K562 (cell line): ENCODE results near the gene SVOP. TPM values are rescaled to one million over a fixed set of nuclear protein-coding genes. Genes with fewer than 3 reads are reported as not detected.
A peak's percentile ranks its signal among the peaks of the same experiment; 100 is the strongest.

Experiments
- ATAC-seq: fragments of 200-7000 bp; cut with Tn5 transposase; 3 replicates; pipeline ENCODE4 v1.9.1; 2020; ENCODE audit warnings: moderate library complexity
- BruUV-seq: library from RNA; stranded (reverse); fragments of 400-500 nt; replicated peaks from 2 replicates; lab custom pipeline; 2021; lab: Mats Ljungman, UMichigan
- CTCF ChIA-PET: fragments of 300-600 bp; formaldehyde crosslinking; extraction: SDS; loops from one replicate; lab custom pipeline; 2021; ENCODE audit warnings: low intra/inter-chr PET ratio; lab: Yijun Ruan, JAX
- POLR2A ChIA-PET: fragments of 300-600, 350-650 bp; sonication (Branson Sonifier 250); formaldehyde crosslinking; extraction: SDS; loops from one replicate; lab custom pipeline; 2021; ENCODE audit warnings: antibody characterized with exemption, inconsistent platforms; lab: Yijun Ruan, JAX
- DNase-seq, 4 experiments: peaks; one replicate each; pipeline versions ENCODE4 v3.0.0 to v3.0.0-alpha.2; 2011 to 2018; ENCODE audit warnings: low spot score in 3 of 4, mixed read lengths in 3 of 4; ENCODE audit errors: extremely low read depth in 1 of 4
- FAIRE-seq: peaks from 2 replicates; lab custom pipeline; 2011; peaks lifted over from hg19 to GRCh38; lab: Jason Lieb, UNC
- H2AFZ ChIP-seq: 2 replicates; pipeline ENCODE4 v1.6.0; 2011; ENCODE audit warnings: low read depth, low read length, control low read depth, inconsistent platforms
- H3K27ac ChIP-seq: fragments of 200-600 bp; 3 replicates; pipeline ENCODE4 v1.8.0; 2011; ENCODE audit warnings: low read depth, mild to moderate bottlenecking, control low read depth, inconsistent platforms, low read length, moderate library complexity, mixed read lengths; ENCODE audit errors: extremely low read depth
- H3K27me3 ChIP-seq, 2 experiments: fragments of 300-600 bp in 1 of 2; 2 replicates in 1 of 2; 3 replicates in 1 of 2; pipeline versions ENCODE4 v1.6.0 to v1.8.0; 2011; ENCODE audit warnings: inconsistent platforms in 2 of 2, low read length in 2 of 2, mild to moderate bottlenecking in 1 of 2, mixed read lengths in 1 of 2, moderate library complexity in 1 of 2; ENCODE audit not compliant: control insufficient read depth in 2 of 2, insufficient read depth in 2 of 2
- H3K36me3 ChIP-seq: fragments of 300-600 bp; 3 replicates; pipeline ENCODE4 v1.8.0; 2011; ENCODE audit warnings: mild to moderate bottlenecking, low read length, inconsistent platforms; ENCODE audit not compliant: control insufficient read depth, insufficient read depth
- H3K4me1 ChIP-seq, 2 experiments: fragments of 200-600 bp in 1 of 2; replicated peaks in 1 of 2; 2 replicates in 1 of 2; 3 replicates in 1 of 2; pipeline versions ENCODE4 v1.5.1 to v1.8.0; 2011; ENCODE audit warnings: inconsistent platforms in 2 of 2, low read length in 2 of 2, mild to moderate bottlenecking in 1 of 2, mixed read lengths in 1 of 2, moderate library complexity in 1 of 2; ENCODE audit not compliant: control insufficient read depth in 2 of 2, insufficient read depth in 2 of 2
- H3K4me2 ChIP-seq: 2 replicates; pipeline ENCODE4 v1.6.1; 2011; ENCODE audit warnings: low read length, control low read depth, inconsistent platforms, mixed read lengths; ENCODE audit not compliant: insufficient read depth
- H3K4me3 ChIP-seq: fragments of 200-600 bp; sonication (generic), shearing (Covaris generic); 2 replicates; pipeline ENCODE4 v1.5.1; 2016; ENCODE audit warnings: control low read depth, inconsistent platforms
- H3K79me2 ChIP-seq: fragments of 200-600 bp; 3 replicates; pipeline ENCODE4 v1.8.0; 2011; ENCODE audit warnings: low read length, inconsistent platforms; ENCODE audit not compliant: control insufficient read depth, insufficient read depth
- H3K9ac ChIP-seq, 2 experiments: 2 replicates each; pipeline versions ENCODE4 v1.6.0 to v1.6.1; 2011; ENCODE audit warnings: low read depth in 2 of 2, low read length in 2 of 2, control low read depth in 1 of 2, inconsistent platforms in 1 of 2, mild to moderate bottlenecking in 1 of 2, mixed read lengths in 1 of 2; ENCODE audit not compliant: insufficient read depth in 1 of 2
- H3K9me1 ChIP-seq: one replicate; pipeline ENCODE4 v1.6.0; 2011; ENCODE audit warnings: inconsistent platforms, mild to moderate bottlenecking, low read length, moderate library complexity; ENCODE audit not compliant: control insufficient read depth, insufficient read depth
- H3K9me3 ChIP-seq: replicated peaks from 2 replicates; pipeline ENCODE4 v1.5.1; 2011; ENCODE audit warnings: low read depth, low read length, inconsistent platforms; ENCODE audit not compliant: control insufficient read depth, insufficient read depth
- H4K20me1 ChIP-seq: replicated peaks from 2 replicates; pipeline ENCODE4 v1.6.1; 2011; ENCODE audit warnings: low read length, inconsistent platforms, mixed read lengths; ENCODE audit not compliant: control insufficient read depth, insufficient read depth
- ATF1 ChIP-seq, 2 experiments: fragments of 450-650 bp in 1 of 2; IDR thresholded peaks; 2 replicates each; pipeline ENCODE4 v1.6.1; 2016; ENCODE audit warnings: missing compliant biosample characterization in 1 of 2, missing genetic modification characterization in 1 of 2
- ATF3 ChIP-seq, 2 experiments: fragments of 450-650 bp in 1 of 2; sonication (generic) in 1 of 2; formaldehyde crosslinking in 1 of 2; IDR thresholded peaks in 1 of 2; conservative IDR thresholded peaks in 1 of 2; 2 replicates each; pipeline versions ENCODE4 v1.6.1 to v1.8.1; 2016 to 2023; ENCODE audit warnings: mild to moderate bottlenecking in 2 of 2, moderate library complexity in 2 of 2, inconsistent platforms in 1 of 2, missing genetic modification reagents in 1 of 2
- CBX1 ChIP-seq: sonication (generic); IDR thresholded peaks from 2 replicates; pipeline ENCODE4 v1.6.1; 2016; ENCODE audit warnings: antibody characterized with exemption, low read depth, mild to moderate bottlenecking
- DMBX1 ChIP-seq: fragments of 250-450 bp; sonication (Bioruptor Pico); IDR thresholded peaks from 2 replicates; pipeline ENCODE4 v1.8.0; 2022; ENCODE audit warnings: inconsistent platforms, mild to moderate bottlenecking, moderate library complexity, borderline replicate concordance
- PRDM10 ChIP-seq: fragments of 450-650 bp; IDR thresholded peaks from 2 replicates; pipeline ENCODE4 v1.6.1; 2018; ENCODE audit not compliant: partially characterized antibody
- PTRF ChIP-seq: fragments of 450-650 bp; IDR thresholded peaks from 2 replicates; pipeline ENCODE4 v1.6.1; 2016; ENCODE audit warnings: mild to moderate bottlenecking, missing genetic modification characterization, missing compliant biosample characterization
- TCF7 ChIP-seq: sonication (generic); IDR thresholded peaks from 2 replicates; pipeline ENCODE4 v1.6.1; 2016; ENCODE audit warnings: antibody characterized with exemption, borderline replicate concordance
- TCF7L2 ChIP-seq: fragments of 150-350 bp; IDR thresholded peaks from 2 replicates; pipeline ENCODE4 v1.6.1; 2016; ENCODE audit warnings: low read depth, mild to moderate bottlenecking, low read length, moderate library complexity
- TGIF2 ChIP-seq: sonication (generic); formaldehyde crosslinking; IDR thresholded peaks from 2 replicates; pipeline ENCODE4 v1.8.1; 2022; ENCODE audit warnings: mild to moderate bottlenecking, missing genetic modification reagents, moderate library complexity
- THRAP3 ChIP-seq: fragments of 450-650 bp; IDR thresholded peaks from 2 replicates; pipeline ENCODE4 v1.6.1; 2016; ENCODE audit warnings: mild to moderate bottlenecking, inconsistent platforms, borderline replicate concordance
- TSHZ1 ChIP-seq: fragments of 250-450 bp; sonication (Bioruptor Pico); IDR thresholded peaks from 2 replicates; pipeline ENCODE4 v1.4.0; 2020; ENCODE audit warnings: mild to moderate bottlenecking, moderate library complexity
- ZNF395 ChIP-seq: fragments of 200-800 bp; sonication (Bioruptor generic); IDR thresholded peaks from 2 replicates; pipeline ENCODE4 v1.6.1; 2017; ENCODE audit warnings: missing genetic modification characterization, missing compliant biosample characterization
- ZNF77 ChIP-seq: fragments of 250-450 bp; sonication (Bioruptor Pico); IDR thresholded peaks from 2 replicates; pipeline ENCODE4 v1.5.0; 2020
- WGBS: fragments of 100-300 bp; shearing (Covaris generic); methylation state at CpG from one replicate; pipeline ENCODE4 v1.1.6; 2016; ENCODE audit warnings: low coverage, mixed read lengths; ENCODE audit not compliant: insufficient coverage; ENCODE audit errors: missing lambda C conversion rate; 5-methylcytosine and 5-hydroxymethylcytosine counted together
- in situ Hi-C: fragments of 300-500 bp; cut with MboI; formaldehyde crosslinking; loops from 4 replicates; pipeline ENCODE4 v1.15.0; 2018; ENCODE audit warnings: inconsistent platforms, mixed read lengths
- intact Hi-C: fragments of 100-400 bp; cut with micrococcal nuclease; formaldehyde crosslinking; loops from 2 replicates; pipeline ENCODE4 v1.14.2; 2022
- polyA plus RNA-seq, 8 experiments: library from polyadenylated mRNA; depleted of rRNA in 4 of 8; stranded (reverse) in 5 of 8; unstranded in 3 of 8; fragments of >200 nt; fragmentation: Nextera tagmentation in 2 of 8; fragmentation: Illumina TruSeq in 1 of 8; extraction: Ambion mirVana in 2 of 8; extraction: Trizol in 1 of 8; gene quantifications; 2 replicates each; pipeline versions ENCODE4 v1.2.1 to v1.2.3, GENCODE V29; 2011 to 2014; ENCODE audit warnings: inconsistent platforms in 1 of 8, missing spikeins in 1 of 8
- total RNA-seq, 7 experiments: library from RNA; depleted of rRNA in 6 of 7; stranded (reverse); fragments of >200 nt in 6 of 7; fragmentation: Illumina TruSeq in 2 of 7; extraction: Trizol in 2 of 7; gene quantifications; 2 replicates each; pipeline versions ENCODE4 v1.2.1 to v1.2.3, GENCODE V29; 2011 to 2021; ENCODE audit warnings: low replicate concordance in 1 of 7

The SVOP gene
- total and polyA plus RNA-seq, 9 of the 15 experiments (the other 6 are each of a cell fraction or from before 2014, with no cell fraction given), result 0.01 to 0.09 (median 0.06) TPM; not detected in 1

GRCh38 chr12:108972358-108972757 lies 48.5 kb downstream of the SVOP start:
- no peak for FAIRE-seq
- Histone ChIP-seq H3K9me3 (no peaks in the 10 kb centered on the region), H4K20me1 (no peaks in the 10 kb centered on the region), H3K9me1 (no peaks in the 10 kb centered on the region), H2AFZ (no peak overlapping the region), H3K4me3 (no peak overlapping the region), H3K9ac (no peak overlapping the region), H3K4me2 (no peak overlapping the region), H3K27me3 (peaks cover 5 to 18% of the 10 kb centered on the region in 2 experiments; a peak in 4 of 5 replicates), H3K36me3 (no peaks in the 10 kb centered on the region), H3K4me1 (no peaks in the 10 kb centered on the region), H3K27ac (no peak overlapping the region), H3K79me2 (no peaks in the 10 kb centered on the region)
- in situ Hi-C loops, result no loop called here
- ChIA-PET POLR2A (no interaction called here), CTCF (no interaction called here)
- WGBS, result 1% methylated on average over 9 of the region's 9 CpGs
- DNase-seq, result no peak
- no peak for ATAC-seq
- intact Hi-C loops, result no loop called here
- no TSS peak for BruUV-seq
- no peak for TF ChIP-seq THRAP3
- no peak for TF ChIP-seq ZNF395 (CRISPR knock-in tag)
- TF ChIP-seq ZNF77 (CRISPR knock-in tag), result no peak
- no peak for TF ChIP-seq TCF7
- peak; percentile 95 for TF ChIP-seq ATF3 (IDR thresholded peaks at IDR 0.05)
- TF ChIP-seq ATF3 (CRISPR knock-in tag; conservative IDR thresholded peaks at IDR 0.05), result no peak
- no peak for TF ChIP-seq DMBX1 (CRISPR knock-in tag)
- no peak for TF ChIP-seq TGIF2 (CRISPR knock-in tag)
- no peak for TF ChIP-seq TSHZ1
- no peak for TF ChIP-seq CBX1
- no peak for TF ChIP-seq ATF1 (CRISPR knock-in tag; IDR thresholded peaks at IDR 0.05)
- peak; percentile 70 for TF ChIP-seq ATF1 (tag; IDR thresholded peaks at IDR 0.05)
- TF ChIP-seq PRDM10, result no peak
- TF ChIP-seq PTRF (tag), result no peak
- no peak for TF ChIP-seq TCF7L2
